GM21737 (cell line): ENCODE measurements around the gene OR10A6.

Source experiments
- ATAC-seq: cut with Tn5 transposase; IDR thresholded peaks from one replicate; pipeline ENCODE4 v1.9.1; 2021; ENCODE audit warnings: mild to moderate bottlenecking, moderate library complexity; ENCODE audit not compliant: unreplicated experiment

Gene OR10A6, protein sequence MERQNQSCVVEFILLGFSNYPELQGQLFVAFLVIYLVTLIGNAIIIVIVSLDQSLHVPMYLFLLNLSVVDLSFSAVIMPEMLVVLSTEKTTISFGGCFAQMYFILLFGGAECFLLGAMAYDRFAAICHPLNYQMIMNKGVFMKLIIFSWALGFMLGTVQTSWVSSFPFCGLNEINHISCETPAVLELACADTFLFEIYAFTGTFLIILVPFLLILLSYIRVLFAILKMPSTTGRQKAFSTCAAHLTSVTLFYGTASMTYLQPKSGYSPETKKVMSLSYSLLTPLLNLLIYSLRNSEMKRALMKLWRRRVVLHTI

DNA sequence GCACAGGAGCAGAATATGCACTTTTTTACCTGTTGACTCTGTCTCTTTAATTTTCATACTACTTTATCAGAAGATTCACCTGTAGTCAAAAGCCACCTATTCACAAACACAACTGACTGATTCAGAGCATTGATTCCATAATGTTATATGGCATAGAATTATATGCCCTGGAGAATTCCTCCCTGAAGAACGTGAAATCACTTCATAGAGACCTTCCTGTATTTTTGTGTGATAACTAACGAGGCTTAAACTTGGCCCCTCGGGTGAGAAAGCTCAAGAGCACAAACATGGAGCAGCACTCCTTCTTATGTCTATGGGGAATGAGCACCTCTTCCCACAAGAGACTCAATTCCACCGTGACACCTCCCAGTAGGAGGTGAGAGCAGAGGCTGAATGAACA lies at the start of gene OR10A6:
Gene OR10A6 (minus strand): TSS at position 101 of the 400 bp plus-strand sequence. CDS start 2,606 bp downstream, outside the sequence.
- ATAC-seq: no peak

DNA sequence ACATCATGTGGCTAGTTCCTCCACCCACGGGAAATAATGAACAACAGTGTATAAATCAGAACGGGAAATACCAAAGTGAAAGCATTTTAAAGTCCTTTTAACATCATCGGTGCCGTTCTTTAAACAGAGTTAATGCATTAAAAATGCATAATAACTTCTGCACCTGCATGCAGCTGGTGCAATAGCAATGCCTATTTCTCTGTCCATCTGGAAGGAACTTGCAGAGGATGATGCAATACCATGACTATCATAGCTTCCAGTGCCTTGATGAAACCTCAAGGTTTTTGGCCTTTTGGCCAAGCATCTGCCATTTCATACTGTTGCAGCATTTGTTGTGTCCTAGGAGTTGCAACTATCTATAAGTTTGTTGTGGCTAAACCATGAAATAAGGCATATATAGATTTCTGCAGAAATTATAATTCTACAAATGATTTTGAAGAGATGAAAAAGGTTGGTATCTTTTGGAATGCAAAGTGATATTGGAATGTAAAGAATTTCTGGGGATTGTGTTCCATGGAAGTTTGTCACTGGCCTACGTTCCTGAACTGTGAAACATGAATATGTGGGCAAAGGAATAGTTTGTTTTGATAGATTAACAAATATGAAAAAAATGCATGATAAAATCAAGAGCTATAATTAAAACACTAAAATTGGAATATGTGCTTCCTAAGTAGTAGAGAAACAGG lies 46.3 kb upstream of the OR10A6 start:
- no peak for ATAC-seq

DNA sequence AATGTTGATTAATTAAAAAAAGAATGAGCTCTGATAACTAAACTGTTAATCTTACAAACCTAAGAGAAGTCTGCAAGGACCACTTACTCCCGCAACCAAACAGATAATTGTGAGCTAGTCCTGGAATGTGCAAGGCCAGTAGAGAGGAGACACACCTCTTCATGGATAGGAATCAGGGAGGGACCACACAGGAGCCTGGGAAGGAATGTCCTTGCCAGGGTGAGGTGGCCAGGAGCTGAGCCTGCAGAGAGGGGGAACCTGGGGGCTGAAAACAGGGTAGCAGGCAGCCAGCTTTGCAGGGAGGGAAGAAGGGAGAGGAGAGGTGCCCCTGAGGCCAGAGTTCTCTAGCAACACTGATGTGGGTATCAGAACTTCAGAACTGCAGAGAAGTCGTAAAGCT lies 43.6 kb upstream of the OR10A6 start:
- ATAC-seq: no peak

DNA sequence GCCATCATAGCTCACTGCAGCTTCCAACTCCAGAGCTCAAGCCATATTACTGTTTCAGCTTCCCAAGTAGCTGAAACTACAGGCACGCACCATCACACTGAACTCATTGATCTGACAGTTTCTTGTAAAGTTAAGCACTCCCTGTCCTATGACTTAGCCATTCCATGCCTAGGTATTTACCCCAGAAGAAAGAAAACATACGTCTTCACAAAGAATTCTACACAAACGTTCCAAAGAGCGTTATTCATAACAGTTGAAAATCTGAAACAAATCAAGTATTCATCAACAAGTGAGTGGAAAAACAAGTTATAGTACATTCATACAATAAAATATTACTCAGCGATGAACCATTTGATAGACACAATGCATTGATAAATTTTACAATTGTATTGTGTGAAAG lies 41.9 kb upstream of the OR10A6 start:
- no peak for ATAC-seq

DNA sequence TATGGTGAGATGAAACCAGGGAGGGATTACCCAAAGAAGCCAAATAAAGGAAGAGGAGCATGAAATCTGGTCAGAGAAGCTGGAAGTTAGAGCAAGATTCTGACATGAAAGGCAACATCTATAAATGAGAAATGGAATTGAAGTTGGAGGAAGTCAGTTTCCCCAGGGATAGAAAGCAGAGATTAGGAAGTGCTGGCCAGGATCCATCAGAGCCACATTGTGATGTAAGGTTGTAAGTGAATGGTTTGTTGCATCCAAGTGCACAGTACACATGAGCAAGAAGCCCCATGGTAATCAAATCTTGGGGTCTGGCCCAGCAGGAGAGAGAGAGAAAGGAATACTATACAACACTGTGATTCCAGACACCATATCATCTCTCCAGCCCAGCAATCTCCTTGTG lies 40.8 kb upstream of the OR10A6 start:
- no peak for ATAC-seq

DNA sequence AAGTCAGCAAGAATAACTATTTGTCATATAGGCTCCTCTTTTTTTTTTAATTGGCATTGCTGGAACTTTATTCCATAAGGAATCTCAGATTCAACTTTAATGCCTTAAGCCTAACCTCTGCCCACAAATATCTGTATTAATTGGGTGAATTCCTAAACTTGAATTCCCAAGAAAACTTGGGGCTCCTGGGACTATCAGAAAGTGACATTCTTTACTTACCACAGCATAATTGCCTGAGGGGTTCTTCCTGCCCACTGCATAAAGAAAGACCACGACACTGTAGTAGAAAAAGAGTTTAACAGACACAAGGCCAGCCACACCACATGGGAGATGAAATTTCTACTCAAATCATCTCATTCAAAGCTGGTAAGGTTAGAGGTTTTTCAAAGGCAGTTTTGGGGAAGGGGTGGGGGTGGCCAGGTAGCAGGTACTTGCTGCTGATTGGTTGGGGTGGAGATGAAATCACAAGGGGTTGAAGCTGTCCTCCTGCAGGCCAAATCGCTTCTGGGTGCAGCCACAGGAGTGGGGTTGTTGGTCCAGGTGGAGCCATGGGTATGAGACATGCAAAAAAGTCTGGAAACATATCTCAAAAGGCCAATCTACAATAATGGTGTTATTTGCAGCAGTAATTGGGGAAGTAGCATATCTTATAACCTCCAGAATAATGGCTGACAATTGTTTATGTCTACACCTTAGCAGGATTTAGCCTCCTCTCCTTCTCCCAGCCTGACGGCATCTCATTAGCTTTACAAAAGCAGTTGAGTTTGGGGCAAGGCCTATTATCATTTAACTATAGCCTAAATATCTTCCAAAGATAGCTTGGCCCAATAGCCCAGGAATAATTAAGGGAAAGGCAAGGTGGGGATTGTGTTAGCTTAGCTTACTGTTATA lies 38.9 kb upstream of the OR10A6 start:
- no peak for ATAC-seq

DNA sequence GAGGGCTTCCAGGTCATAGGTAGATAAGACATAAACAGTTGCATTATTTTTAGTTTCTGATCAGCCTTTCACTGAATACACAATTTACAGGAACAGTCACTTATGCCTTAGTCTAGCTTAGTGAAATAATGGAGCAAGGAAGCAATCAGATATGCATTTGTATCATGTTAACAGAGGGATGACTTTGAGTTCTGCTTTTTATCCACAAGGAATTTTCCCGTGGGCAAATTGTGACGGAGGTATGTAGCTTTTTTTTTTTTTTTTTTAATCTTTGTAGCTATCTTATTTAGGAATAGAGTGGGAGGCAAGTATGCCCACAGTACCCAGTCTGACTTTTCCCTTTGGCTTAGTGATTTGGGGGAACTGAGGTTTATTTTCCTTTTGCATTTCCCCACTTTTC lies 37.6 kb upstream of the OR10A6 start:
- ATAC-seq: no peak

DNA sequence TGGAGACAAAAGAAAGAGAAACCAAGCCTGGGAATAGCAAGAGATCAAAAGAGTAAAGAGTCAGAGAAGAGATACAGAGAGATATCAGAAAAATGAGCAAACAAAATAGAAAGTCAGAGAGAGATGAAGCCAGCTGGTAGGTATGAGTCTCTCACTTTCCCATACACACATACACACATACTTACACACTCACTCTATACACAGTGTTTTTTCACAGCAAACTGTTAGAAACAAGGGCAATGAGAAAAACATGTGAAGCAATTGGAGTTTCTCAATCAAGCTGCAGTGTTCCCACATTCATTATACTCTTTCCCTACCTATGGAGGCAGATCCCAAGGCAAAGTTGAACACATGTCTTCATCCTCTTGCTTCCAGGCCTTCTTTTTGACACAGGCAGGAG lies 36.8 kb upstream of the OR10A6 start:
- no peak for ATAC-seq

DNA sequence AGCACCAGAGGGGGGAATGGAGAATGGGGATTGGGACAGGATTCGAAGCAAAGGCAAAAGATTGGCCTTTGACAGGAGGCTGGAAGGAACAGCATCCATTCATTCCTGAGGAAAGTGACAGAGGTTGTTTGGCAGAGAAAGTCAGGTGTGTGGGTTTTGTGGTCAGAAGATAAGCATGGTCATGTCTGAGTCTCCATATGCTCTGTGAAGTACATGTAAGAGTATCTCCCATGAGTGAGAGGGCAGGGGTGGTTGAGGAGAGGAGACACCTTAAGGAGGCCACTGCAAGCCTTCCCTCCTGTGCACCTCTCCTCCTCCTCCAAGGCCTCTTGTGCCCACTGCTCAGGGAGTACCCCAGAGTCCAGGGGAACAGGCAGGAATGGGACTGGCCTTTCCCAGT lies 36.0 kb upstream of the OR10A6 start:
- ATAC-seq: no peak

DNA sequence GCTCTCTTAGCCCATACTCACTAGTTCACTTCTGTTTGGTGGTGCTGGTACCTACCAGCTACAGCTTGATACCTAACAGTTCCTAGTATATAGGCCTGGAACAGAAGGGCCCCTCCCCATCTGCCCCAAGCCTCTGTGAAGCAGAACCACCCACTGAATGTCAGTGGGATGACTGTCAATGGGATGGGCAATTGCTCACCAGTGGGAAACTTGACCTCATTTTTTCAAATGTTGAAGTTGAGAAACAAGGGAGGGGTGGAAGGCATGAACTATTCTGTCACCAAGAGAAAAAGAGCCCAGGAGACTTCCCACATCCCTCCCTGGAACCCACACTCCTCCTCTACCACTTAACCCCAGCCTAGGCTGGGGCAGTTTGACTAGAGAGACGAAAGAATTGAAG lies 34.3 kb upstream of the OR10A6 start, which contains the start of gene NLRP10:
Gene NLRP10 (minus strand): TSS at position 62 of the 400 bp plus-strand sequence. CDS start 1,952 bp downstream, outside the sequence.
- ATAC-seq: no peak

DNA sequence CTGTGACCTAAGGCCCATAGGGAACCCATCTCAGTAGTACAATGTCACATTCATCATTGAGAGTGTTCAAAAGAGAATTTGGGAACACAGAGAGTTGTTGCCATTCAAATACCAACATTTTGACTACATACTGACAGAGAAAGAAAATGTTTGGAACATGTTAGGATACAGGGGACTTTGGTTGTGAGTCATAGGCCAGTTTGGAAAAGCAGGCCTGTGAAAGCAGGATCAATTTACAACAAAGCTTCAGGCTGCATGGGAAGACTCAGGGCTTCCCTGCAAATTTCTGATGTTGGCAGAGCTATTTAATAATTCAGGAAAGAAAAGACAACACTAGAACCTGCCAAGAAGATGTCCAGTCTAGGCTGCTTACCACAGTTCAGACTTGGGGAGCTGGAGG lies 33.8 kb upstream of the OR10A6 start:
- ATAC-seq: no peak

DNA sequence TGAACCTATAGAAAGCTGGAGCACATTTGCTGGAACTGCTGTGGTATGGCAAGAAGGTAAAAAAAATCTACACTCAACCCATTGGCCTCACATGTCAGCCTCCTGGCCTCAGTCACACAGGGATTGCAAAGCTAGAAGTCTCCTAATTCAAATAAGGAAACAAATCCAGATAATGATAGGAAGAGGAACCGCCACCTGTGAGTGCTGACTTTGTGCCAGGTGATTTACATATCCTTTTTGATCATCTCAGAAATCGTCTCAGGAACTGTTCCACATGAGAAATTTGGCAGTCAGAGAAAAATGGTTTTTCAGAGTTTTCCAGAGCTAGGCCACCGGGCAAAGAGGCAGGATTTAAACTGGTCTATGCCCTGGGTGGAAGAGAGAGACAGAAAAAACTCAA lies 33.2 kb upstream of the OR10A6 start:
- no peak for ATAC-seq

DNA sequence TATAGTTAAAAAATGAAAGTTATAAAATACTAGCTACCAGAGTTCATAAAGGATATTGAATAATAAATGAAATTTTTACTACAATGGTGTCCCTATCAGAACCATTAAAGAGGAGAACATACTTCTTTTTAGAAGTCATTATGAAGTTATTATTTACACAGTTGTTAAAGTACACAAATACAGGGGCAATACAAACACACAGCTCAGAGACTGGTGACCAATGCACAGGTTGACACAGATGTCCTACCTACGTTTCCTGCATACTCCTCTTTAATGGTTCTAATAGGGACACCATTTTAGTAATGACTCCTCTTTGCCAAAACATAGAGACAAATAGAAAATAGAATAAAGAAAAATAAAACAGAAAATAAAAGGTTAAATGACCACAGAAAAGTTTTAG lies 24.1 kb upstream of the OR10A6 start:
- ATAC-seq: no peak

DNA sequence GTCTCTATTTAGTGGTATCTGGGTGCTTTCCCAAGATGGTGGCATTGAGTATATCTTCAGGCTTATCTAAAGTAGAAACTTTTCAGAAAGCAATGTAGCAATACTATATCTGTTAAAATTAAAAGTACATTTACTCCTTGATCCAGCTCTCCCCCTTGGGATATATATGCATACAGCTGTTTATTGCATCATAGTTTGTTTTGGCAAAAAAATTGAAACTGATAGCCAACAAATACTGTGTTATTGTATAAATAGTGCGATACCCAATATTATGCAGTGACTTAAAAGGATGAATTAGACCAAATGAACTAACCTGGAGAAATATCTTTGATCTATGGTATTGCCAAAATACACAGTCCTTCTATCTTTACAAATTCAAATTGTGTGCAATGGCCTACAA lies 18.9 kb upstream of the OR10A6 start:
- no peak for ATAC-seq

DNA sequence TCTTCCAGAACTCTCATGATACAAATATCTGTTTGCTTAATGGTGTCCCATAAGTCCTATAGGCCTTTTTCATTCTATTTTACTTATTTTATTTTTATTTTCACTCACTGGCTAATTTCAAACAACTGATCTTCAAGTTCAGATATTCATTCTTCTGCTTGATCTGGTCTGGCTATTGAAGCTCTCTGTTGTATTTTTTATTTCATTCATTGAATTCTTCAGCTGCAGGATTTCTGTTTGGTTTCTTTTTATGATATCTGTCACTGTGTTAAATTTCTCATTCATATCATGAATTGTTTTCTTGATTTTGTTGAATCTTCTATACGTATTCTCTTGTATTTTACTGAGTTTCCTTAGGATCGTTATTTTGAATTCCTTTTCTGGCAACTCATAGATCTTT lies 13.1 kb upstream of the OR10A6 start:
- no peak for ATAC-seq

DNA sequence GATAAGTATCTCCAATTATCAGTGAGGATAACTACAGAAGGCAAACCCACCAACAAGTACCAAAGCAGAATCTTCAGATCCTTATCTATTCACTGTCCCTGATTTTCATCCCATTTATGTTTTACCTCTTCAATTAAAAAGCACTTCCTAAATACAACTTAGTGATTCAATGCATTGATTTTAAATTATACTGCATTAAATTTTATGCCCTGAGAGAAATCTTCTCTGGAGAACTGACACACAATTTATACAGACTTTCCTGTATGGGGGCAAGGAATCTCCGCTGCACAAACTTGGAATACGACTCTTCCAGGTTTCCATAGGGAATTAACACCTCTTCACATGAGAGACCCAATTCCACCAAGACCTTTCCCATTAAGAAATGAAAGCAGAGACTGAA lies 10.5 kb upstream of the OR10A6 start, which contains the start of gene OR10A3:
Gene OR10A3 (minus strand): TSS at position 101 of the 400 bp plus-strand sequence. CDS start 2,188 bp downstream, outside the sequence.
- ATAC-seq: no peak

DNA sequence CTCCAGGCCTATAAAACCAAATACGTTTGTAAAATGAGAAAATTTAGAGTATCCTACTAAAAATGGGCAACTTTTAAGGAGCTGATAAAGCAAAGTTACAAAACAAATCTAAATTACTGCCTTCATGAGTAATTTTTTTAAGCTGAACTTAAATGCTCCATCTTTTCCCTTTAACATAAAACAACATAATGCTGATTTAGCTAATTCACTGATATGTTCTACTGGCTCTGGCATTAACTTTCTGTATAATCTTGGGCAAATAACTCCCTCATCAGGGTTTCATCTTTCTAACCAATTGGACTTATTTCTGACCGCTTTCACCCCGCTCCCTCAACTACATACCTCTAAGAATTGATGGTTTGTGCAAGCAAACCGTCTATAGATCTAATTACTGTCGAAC lies 10.1 kb upstream of the OR10A6 start:
- ATAC-seq: no peak

DNA sequence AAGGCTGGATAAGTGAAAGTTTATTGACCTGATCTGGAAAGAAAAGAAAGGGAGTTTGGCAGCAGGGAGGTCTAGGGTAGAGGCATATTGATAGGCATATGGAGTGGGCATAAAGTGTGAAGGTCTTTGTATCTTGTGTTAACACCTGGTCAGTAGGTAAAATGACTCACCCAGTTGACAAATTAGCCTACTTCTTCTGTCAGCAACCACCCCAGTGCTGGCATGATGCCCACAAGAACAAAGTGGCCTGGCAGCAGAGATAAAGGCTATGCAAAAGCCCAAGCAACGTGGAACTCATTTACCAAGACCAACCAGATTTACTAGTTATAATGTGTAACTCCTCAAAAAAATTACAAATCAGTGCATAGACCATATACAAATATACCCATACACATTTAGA lies 5.5 kb upstream of the OR10A6 start:
- no peak for ATAC-seq

DNA sequence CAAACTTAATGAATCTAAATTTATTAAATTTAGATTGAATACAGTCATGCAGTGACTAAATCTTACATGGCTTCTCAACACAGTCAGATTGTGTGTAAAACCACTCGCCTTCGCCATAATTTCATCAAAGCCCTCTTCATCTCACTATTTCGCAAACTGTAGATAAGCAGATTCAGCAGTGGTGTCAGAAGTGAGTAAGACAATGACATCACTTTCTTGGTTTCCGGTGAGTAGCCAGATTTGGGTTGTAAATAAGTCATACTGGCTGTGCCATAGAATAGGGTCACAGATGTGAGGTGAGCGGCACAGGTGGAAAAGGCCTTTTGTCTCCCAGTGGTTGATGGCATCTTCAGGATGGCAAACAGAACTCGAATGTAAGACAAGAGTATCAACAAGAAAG lies 3.4 kb downstream of the OR10A6 start:
- no peak for ATAC-seq

DNA sequence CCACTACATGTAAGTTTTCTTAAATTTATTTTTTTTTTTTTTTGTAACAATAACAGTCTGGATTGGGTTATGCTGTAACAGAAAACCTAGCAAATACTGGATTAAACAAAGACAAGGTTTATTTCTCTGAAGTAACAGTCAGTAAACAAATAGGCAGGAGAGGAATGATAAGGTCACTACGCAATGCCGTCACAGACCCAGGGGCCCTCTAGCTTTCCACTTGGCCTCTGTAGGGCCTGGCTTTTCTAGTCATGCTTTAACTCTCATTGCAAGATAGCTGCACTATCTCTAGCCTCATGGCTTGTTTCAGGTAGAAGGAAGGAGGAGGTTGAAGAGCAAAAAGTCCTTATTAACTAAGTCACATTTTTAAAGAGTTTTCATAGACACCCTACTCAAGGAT lies 6.5 kb downstream of the OR10A6 start:
- no peak for ATAC-seq

DNA sequence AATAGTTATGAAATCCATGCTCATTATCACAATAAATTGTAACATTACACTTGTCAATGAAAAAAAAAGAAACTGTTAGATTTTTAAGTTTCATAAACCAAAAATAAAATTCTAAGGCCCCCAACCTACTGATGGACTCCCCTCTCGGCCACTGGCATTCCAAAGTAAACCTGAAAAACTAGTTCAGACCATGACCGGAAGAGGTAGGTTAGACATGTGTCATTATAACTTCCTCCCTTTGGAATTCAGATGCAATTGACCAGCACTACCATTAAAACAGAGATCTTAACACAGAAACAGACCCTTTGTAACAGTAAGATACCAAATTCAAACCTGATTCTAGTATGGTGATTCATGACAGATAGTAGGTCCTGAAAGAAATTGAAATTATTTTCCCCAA lies 12.9 kb downstream of the OR10A6 start:
- ATAC-seq: no peak
